Skeletal muscle cell (primary cell): Measurements from ENCODE around the gene VWA1.
"Not testable (repeated sequence)": the region's sequence is repeated elsewhere in the genome, so short reads cannot be mapped to it uniquely, and the experiment has no call there.

Experiments used
- DNase-seq: peaks from one replicate; pipeline ENCODE4 v3.0.0-alpha.2; 2010; ENCODE audit warnings: low read depth
- H3K4me3 ChIP-seq: 2 replicates; pipeline ENCODE4 v1.5.1; 2011; ENCODE audit warnings: low read depth, mild to moderate bottlenecking, control low read depth, low read length, moderate library complexity

The VWA1 gene

DNA sequence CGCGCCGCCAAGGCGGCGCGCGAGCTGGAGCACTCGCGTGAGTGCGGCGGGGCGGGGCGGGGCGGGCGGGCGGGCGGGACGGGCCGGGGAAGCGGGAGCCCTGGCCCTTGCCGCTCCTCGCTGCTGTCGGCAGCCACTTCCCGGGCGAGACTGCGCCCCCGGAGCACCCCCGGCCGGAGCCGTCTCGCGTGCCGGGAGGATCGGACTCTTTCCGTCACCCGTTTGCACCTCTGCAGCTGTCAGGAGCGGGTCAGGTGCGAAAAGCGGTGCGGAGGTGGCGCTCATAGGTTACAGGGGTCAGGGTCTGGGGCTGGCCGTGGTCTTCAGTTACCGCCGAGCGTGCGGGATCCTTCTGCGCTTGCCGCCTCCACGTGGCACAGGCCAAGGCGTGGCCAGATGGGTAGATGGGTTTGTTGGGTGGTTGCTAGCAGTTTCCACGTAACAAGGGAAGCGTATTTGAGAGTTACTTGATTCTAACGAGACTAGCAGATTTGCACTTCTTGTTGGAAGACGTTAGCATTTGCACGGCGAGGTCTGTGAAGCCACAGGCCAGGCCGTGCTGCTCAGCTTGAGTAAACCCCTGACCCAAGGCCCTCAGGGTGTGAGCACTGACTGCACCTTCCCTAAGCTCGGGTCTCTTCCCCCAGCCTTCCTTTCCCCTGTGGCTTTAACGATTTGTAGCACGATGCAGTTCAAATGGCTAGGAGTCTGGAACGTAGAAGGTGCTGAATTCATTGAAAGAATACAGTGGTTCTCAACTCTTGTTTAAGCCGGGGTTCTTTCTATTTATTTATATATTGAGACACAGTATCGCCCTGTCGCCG, 36.8 kb downstream of the VWA1 start:
- DNase-seq, result not testable (repeated sequence)
- H3K4me3 ChIP-seq, result peak overlapping the region; percentile 77

DNA sequence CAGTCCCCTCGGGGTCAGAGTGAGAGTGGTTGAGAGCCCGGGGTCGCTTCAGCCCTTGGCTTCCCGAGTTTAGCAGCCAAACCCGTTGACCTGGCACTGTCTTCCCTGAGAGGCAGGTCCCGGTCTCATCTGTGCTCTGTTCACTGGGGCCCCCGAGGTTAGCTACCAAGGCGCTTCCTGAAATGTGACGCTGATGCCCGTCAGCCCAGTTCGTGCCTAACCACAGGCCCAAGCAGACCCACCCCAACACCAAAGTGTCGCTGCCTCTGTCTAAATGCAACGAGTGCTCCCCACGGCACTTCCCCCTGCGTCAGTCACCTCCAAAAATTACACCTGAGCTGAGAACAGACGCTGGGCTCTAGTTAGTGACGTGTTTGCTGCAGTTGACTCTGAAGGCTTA, 40.5 kb downstream of the VWA1 start:
- not testable (repeated sequence) for H3K4me3 ChIP-seq, DNase-seq

DNA sequence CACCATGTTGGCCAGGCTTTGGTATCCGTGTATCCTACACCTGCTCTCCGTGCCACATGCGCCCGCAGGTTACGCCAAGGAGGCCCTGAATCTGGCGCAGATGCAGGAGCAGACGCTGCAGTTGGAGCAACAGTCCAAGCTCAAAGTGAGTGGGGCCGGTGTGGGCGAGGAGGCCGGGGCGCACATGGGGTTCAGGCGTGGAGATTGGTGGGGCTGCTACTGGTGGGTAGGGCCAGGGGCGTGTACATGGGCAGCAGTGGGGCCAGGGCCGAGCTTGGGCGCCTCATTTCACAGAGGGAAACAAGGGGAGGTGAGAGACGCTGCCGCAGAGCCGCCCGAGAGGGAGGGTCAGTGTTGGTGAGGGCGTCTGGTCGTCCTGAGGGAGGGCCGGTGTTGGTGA, 41.7 kb downstream of the VWA1 start:
- H3K4me3 ChIP-seq, result no peak overlapping the region
- DNase-seq, result no peak

DNA sequence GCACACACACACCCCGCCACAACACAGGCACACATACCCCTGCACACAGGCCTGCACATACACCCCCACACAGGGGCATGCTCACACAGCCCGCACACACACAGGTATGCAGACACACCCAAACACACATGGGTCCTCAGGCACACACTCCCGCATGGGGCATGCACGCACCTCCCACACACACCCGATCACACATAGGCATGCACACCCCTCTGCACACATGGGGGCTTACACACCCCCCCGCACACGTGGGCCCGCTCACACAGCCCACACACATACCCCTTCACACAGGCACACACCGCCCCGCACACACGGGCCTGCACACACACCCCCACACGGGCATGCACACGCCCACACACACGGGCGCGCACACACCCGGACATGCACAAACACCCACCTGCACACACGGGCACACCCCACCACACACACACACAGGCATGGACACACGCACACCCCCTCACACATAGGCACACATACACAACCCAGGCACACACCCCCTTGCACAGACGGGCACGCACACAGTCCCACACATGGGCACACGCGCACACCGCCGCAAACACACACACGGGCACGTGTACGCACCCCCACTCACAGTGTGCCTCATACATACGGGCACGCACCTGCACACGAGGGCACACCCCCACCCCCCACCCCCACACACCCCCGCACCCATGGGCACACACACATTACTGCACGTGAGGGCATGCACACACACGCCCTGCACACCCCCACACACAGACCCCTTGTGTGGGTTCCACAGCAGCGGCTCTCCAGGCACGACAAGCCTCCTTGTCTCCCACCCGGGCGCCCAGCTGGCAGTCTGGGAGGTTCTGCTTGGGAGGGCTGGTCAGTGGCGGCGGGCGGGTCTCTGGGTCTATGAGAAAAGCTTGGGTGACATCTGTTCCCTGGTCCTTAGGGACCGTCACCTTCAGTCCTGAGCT, 44.3 kb downstream of the VWA1 start:
- DNase-seq, result no peak

DNA sequence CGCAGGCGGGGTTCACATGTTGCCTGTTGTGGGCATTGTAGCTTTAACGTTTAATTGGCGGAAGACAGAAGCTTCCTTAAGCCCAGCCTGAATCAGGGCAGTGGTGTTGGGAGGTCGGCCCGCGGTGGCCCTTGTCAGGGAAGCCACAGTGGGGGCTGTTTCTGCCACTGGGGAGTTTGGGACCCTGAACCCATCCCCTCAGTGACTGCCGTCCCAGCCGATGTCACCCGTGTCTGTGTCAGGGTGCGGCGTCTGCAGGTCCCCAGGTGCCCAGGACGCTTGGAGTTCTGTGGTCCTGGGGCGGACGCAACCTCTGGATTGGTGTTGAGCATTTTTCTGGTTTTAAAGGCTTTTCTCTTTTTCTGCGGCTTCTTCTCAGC, 45.0 kb downstream of the VWA1 start:
- not testable (repeated sequence) for H3K4me3 ChIP-seq, DNase-seq

More for the DNA sequence above, 44.3 kb downstream of the VWA1 start:
- no peak overlapping the region for H3K4me3 ChIP-seq

DNA sequence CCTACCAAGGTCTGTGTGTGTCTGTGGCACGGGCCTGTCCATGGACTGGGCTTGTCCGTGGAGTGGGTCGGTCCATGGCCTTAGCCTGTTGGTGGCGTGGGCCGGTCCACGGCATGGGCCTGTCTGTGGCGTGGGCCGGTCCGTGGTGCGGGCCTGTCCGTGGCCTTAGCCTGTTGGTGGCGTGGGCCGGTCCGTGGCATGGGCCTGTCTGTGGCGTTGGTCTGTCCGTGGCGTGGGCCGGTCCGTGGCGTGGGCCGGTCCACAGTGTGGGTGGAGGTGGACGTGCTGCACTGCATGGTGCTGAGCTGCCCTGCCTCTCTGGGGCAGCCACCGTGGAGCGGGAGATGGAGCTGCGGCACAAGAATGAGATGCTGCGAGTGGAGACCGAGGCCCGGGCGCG, 46.3 kb downstream of the VWA1 start:
- H3K4me3 ChIP-seq, DNase-seq: not testable (repeated sequence)

DNA sequence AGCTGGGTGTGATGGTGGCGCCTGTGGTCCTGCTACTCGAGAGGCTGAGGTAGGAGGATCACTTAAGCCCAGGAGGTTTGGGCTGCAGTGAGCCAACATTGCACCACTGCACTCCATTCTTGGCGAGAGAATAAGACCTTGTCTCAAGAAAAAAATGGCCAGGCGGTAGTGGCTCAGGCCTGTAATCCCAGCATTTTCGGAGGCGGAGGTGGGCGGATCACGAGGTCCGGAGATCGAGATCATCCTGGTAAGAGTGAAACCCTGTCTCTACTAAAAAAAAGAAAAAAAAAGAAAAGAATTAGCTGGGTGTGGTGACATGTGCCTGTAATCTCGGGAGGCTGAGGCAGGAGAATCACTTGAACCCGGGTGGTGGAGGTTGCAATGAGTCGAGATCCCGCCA, 47.4 kb downstream of the VWA1 start:
- DNase-seq, result no peak
- H3K4me3 ChIP-seq, result no peak overlapping the region

DNA sequence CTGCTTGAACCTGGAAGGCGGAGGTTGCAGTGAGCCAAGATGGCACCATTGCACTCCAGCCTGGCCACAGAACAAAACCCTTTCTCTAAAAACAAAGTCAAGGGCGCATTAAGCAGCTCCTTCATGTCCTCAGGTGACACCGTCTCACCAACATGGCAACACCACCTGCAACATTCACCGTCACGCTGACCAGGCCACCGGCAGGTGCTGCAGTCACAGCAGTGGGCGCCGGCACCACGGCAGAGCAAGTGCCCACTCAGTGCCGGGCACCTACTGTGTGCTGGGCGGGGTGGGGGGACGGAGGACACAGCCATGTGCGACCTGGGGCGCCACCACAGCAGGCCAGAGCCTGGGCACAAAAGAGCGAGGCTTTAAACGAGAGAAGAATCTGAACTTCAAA, 48.2 kb downstream of the VWA1 start:
- DNase-seq, result no peak
- H3K4me3 ChIP-seq, result no peak overlapping the region

DNA sequence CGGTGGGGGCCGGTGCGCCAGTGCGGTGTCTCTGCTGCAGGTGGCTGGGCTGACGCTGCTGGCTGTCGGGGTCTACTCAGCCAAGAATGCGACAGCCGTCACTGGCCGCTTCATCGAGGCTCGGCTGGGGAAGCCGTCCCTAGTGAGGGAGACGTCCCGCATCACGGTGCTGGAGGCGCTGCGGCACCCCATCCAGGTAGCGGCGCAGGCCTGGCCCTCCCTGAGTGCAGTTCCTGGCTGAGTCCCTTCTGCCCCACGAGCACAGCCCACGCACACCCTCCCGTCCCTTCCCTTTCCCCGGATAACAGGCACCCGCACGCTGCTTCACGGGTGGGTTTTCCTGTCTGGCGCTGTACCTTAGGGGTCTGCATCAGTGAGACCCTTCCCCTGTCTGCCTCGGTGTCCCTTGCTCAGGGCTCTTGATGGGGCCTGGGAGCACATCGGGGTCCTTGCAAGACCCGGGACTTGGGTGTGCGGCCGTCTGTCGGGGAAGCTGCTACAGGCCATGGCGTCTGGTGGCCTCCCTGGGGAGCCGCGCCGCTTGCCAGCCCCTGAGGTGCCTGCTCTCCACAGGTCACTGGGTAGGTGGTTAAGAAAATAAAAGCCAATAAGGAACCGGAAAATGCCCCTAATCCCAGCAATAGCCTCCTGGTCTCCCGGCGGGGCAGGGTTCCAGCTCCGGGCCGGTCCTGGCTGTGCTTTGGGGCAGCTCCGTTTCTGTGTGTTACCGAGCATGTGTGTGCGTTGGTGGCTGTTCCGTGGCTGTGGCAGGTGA, 49.7 kb downstream of the VWA1 start:
- DNase-seq, H3K4me3 ChIP-seq: not testable (repeated sequence)

DNA sequence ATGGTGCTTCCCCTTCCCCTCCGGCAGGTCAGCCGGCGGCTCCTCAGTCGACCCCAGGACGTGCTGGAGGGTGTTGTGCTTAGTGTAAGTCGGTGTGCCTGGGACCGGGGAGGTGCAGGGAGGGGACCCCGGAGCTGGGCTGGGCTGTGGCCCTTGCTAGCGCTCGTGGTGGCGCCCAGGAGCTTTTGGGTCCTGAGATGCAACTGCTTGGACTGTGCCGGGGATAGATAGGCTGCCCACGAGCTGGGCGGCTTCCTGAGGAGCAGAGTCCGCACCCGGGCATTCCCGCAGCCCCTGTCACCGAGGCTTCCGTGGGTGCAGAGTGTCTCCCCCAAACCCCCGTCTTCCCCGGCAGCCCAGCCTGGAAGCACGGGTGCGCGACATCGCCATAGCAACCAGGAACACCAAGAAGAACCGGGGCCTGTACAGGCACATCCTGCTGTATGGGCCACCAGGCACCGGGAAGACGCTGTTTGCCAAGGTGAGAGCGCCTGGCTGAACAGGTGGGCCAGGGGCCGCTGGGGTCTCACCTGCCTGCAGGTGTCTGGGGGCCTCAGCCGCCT, 50.3 kb downstream of the VWA1 start:
- DNase-seq, H3K4me3 ChIP-seq: not testable (repeated sequence)

DNA sequence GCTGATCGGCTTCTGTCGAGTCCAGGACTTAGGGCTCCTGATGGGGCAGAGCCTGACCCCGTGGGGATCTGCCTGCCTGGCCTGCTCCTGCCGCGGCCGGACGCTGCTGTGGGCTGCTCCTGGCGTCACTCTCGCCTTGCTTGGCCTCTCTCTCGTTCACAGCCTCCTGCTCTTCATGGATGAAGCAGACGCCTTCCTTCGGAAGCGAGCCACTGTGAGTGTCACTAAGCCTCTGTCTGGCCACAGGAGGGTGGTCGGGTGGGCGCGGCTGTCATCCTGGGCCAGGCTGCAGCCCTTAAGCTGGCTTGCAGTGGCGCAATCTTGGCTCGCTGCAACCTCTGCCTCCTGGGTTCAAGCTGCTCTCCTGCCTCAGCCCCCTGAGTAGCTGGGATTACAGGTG, 52.2 kb downstream of the VWA1 start:
- no peak overlapping the region for H3K4me3 ChIP-seq
- DNase-seq, result no peak

DNA sequence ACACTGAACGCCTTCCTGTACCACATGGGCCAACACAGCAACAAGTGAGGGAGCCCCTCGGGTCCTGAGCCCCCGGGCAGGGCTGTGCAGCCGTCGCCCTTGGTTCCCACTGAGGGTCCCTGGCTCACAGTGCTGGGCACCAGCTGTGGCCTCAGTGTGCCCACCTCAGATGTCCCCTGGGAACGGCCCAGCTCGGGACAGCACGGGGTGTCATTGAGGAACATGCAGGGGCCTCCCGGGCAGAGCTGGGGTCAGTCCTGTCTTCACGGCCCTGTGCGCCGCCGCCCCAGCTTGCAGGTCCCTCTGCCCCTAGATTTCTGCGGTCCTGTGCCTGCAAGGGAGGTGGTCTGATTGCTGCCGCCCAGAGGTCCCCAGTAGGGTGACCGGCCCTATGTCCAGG, 53.7 kb downstream of the VWA1 start:
- H3K4me3 ChIP-seq, result no peak overlapping the region
- no peak for DNase-seq

DNA sequence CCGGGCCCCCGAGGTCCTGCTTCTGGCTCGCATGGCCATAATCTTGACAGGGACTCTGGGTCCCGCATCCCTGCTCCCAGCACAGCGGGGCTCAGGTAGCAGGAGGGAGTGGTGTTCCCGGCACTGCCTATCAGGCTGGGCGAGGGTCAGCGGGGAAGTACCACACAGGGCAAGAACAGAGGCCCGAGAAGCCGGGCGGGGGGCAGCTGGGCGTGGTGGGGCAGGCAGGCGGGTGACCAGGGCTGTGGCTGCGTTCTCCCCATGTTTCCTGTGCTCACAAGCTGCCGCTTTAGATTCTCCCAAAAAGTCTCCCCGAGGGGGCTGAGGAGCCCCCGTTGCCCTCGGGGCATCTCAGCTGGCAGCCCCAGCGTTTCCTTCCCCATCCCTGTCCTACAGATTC, 54.4 kb downstream of the VWA1 start:
- no peak overlapping the region for H3K4me3 ChIP-seq
- no peak for DNase-seq

DNA sequence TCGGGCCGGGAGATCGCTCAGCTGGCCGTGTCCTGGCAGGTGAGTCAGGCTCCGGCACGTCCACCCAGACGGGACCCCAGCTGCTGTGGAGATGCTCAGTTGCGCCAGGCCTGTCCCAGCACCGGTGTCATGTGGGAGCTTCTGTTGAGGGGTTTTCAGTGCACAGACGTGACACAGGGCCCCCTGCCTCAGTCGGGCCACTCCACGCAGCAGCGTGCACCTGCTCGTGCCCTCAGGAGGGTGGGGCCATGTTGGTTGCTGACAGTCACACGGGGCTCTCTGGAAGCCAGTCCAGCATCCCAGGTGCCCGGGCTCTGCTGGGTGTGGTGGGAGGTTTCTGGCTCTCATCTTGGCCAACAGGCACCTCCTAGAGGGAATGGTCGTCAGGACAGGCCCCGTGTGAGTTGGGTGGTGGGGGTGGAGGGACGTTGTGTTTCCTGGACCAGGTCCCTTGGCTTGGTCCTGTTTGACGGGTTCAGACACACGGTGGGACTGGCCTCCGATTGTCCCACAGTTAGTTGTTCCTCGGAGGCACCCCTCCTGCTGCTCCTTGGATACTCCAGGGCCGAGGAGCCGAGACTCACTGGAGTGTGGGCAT, 55.2 kb downstream of the VWA1 start:
- H3K4me3 ChIP-seq, result no peak overlapping the region
- no peak for DNase-seq

DNA sequence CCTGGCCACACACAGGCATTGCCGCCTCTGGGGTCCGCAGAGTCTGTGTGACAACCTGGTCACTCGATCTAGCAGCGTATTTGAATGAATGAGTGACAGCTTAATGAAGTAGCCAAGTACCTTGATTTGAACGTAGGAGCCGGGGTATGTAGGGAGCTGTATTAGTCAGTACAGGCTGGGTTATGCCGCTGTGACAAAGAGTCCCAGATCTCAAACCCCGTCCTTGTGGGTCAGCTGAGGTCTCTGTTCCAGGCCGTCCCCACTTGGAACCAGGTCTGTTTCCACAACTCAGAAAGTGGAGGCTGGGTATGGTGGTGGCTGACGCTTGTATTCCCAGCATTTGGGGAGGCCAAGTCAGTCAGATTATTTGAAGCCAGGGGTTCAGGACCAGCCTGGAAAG, 56.1 kb downstream of the VWA1 start:
- DNase-seq, result no peak
- H3K4me3 ChIP-seq, result no peak overlapping the region
